CD4-positive, alpha-beta T cell treated with Interferon alpha-2 for 1 hour (primary cell): ENCODE data around the gene NRF1.

Experiments used
- DNase-seq, 2 donors: peaks; one replicate each; pipeline ENCODE4 v3.0.0-alpha.2; 2020 to 2022

The NRF1 gene

GRCh38 chr7:129686063-129686462 lies 74.5 kb downstream of the NRF1 start:
- no peak for DNase-seq

- DNase-seq: no peak
These were observed 77.1 kb downstream of the NRF1 start for GRCh38 chr7:129688503-129689222.

GRCh38 chr7:129689995-129690581 lies 78.6 kb downstream of the NRF1 start:
- DNase-seq: no peak

GRCh38 chr7:129690701-129691100 lies 79.2 kb downstream of the NRF1 start:
- DNase-seq: no peak

GRCh38 chr7:129698516-129699418 lies 87.2 kb downstream of the NRF1 start:
- no peak for DNase-seq

GRCh38 chr7:129702316-129702715 lies 90.8 kb downstream of the NRF1 start:
- DNase-seq: no peak

GRCh38 chr7:129702761-129703338 lies 91.3 kb downstream of the NRF1 start:
- DNase-seq: no peak

GRCh38 chr7:129703751-129704150 lies 92.2 kb downstream of the NRF1 start:
- DNase-seq: no peak

GRCh38 chr7:129707910-129708499 lies 96.5 kb downstream of the NRF1 start:
- DNase-seq: no peak

GRCh38 chr7:129713544-129713943 lies 102.0 kb downstream of the NRF1 start:
- no peak for DNase-seq

DNA sequence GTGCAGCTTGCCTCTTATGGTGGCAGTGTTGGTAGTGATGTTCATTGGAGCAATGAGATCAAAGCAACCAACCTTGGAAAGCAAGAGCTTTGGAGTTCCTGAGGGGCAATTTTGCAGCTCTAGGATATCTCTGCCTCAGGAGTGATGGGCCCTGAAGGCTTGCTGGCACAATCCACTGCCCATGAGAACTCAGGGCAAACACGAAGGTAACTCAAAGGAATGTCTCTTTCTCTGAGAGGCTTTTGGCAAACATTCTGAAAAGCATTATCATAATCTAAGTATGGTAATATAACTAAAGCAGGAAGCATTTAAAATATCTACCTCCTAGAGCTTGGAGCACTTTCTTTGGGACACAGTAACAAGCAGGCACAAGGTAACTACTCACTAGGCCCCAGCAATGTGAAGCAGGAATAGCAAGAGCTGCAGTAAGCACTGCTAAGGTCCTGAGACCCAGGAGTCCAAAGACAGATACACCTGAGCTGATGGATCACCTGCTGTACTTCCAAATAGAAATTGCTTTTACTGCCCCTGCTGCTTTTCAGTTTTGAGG lies 103.1 kb downstream of the NRF1 start:
- no peak for DNase-seq

GRCh38 chr7:129719980-129720732 lies 108.6 kb downstream of the NRF1 start:
- DNase-seq: no peak

GRCh38 chr7:129721068-129721467 lies 109.5 kb downstream of the NRF1 start:
- no peak for DNase-seq

GRCh38 chr7:129723679-129724078 lies 112.2 kb downstream of the NRF1 start:
- DNase-seq: no peak

GRCh38 chr7:129724796-129725195 lies 113.3 kb downstream of the NRF1 start:
- no peak for DNase-seq

DNA sequence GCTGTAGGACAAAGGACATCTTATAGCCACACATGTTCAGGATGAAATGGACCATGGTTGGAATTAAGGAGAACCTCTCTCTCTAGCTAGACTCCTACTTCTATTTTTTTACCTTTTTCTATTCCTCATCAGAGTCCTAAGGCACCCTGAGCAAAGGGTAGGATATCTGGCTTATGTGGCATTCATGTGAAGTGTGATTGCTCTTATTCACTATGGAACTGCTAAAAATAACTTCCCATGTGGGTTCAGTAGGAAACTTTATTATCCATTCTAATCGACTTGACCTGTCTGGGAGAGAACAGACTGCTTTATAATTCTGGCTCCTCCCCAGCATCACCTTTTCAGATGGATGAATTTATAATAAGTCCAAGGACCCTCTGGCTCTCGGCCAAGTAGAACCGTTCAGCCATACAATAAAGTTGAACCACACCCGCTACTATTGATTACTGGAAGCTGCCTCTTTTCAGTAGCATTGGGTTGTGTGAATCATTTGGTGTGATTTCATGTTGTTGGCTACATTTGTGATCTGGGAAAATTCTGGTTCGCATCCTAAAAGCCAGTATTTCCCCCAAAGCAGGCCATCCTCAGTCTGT lies 117.5 kb downstream of the NRF1 start:
- no peak for DNase-seq

DNA sequence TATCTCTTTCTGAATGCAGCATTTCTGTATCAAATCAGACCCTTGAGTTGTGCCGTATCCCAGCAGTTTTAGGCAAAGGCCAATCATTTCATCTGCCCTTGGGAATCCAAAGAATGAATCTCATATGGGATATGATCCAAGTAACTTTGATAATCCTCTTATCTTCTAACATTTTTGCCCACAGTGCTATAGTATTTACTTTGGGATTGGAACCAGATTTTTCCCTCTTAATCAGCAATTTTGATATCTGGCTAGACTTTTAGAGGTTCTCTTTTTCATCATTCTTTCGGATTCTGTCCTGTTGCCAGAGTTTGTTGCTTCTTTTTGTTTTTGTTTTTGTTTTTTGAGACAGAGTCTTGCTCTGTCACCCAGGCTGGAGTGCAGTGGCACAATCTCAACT lies 118.0 kb downstream of the NRF1 start:
- no peak for DNase-seq

DNA sequence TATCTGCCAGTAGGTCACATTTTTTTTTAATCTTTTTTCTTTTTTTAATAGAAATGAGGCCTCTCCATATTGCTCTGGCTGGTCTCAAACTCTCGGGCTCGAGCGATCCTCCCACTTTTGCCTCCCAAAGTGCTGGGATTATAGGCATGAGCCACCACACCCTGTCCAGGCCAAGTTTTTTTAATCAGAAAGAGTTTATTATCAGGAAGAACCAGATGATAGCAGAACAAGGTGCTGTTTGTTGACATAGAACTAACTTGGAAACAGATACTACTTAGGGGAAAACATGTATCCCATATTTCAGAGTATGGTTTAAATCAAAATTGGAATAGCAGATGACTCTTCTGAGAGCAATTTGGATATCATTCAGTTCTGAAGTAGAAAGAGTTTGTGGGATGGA lies 118.6 kb downstream of the NRF1 start:
- no peak for DNase-seq

- DNase-seq: no peak
These were observed 122.9 kb downstream of the NRF1 start for GRCh38 chr7:129734400-129734799.

DNA sequence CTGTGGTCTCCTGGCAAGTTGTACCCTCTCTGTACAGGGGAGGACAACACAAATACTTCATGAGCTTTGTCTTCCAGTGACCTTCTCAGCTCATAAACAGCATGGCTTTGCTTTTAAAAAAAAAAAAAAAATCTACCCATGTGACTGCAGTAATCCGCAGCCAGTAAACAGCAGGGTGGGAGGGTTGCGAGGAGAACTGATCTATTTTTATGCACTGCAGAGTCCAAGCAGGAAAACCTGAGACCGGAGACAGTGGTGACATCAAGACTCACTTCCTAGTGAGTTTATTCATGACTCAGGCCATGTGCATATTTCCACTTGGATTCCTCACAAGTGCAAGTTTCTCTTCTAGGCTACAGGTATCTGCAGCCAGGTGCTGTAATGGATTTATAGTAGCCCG lies 127.9 kb downstream of the NRF1 start:
- no peak for DNase-seq

- DNase-seq: no peak
These were observed 129.3 kb downstream of the NRF1 start for GRCh38 chr7:129740574-129741410.
